Panc1 (cell line): Measurements from ENCODE around the gene FTSJ3.

Experiments
- POLR2AphosphoS5 ChIP-seq: IDR thresholded peaks from 2 replicates; pipeline ENCODE4 v1.6.1; 2012; ENCODE audit warnings: mild to moderate bottlenecking, low read depth, low read length, moderate library complexity
- TF ChIP-seq, protein P1 (sequence below): fragments of 450-650 bp; IDR thresholded peaks from 2 replicates; pipeline ENCODE4 v1.5.1; 2017; ENCODE audit warnings: mild to moderate bottlenecking

- TF ChIP-seq POLR2AphosphoS5: no peak
- TF ChIP-seq, protein P1, sequence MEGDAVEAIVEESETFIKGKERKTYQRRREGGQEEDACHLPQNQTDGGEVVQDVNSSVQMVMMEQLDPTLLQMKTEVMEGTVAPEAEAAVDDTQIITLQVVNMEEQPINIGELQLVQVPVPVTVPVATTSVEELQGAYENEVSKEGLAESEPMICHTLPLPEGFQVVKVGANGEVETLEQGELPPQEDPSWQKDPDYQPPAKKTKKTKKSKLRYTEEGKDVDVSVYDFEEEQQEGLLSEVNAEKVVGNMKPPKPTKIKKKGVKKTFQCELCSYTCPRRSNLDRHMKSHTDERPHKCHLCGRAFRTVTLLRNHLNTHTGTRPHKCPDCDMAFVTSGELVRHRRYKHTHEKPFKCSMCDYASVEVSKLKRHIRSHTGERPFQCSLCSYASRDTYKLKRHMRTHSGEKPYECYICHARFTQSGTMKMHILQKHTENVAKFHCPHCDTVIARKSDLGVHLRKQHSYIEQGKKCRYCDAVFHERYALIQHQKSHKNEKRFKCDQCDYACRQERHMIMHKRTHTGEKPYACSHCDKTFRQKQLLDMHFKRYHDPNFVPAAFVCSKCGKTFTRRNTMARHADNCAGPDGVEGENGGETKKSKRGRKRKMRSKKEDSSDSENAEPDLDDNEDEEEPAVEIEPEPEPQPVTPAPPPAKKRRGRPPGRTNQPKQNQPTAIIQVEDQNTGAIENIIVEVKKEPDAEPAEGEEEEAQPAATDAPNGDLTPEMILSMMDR: no peak
Observed at GRCh38 chr17:63843910-63844677, 16.6 kb upstream of the FTSJ3 start.
